ENCODE data around the gene GADD45A.

GADD45A gene

DNA sequence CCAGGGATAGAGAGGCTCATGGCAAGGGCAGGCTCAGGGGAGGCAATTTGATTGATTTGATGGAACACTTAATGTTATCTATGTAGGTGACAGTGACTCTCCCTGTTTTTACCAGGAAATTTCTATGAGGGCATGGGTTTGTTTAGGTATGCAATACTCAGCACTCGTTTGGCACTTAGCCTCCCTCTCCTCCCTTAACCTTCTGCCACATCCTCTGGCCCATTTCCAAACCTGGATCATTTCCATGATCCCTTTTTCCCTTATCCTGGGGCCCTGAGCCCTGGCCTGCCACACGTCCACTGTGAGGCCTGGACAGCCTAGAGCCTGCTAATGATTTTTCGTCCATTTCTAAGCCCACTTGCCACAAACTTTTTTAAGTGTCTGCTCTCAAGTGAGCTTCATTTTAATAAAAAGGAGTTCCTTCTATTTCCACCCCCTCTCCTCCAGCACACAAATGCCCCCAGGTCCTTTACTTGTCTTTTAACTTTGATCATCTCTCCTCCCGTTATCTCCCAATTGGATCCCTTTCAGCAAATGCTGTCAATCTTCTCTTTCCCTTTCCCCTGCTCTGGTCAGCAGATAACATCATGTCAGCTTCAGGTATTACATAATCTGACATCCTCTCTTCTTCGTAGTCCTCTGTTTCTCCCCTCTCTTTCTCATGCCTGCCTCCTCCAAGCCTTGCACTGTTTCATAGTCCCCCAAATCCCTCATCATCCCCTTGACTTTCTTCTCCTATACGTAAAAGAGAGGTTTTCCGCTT is 37.8 kb upstream of the GADD45A start:
- DNase-seq (ENCODE audit: low spot score): no peak
- no peak for TF ChIP-seq CTCF (IDR thresholded peaks at IDR 0.05; ENCODE audit: extremely low read depth, missing control alignments)

GRCh38 chr1:67647814-67648358 is 37.1 kb upstream of the GADD45A start:
- TF ChIP-seq CTCF (IDR thresholded peaks at IDR 0.05; ENCODE audit: extremely low read depth, missing control alignments): no peak
- DNase-seq (ENCODE audit: low spot score): no peak

GRCh38 chr1:67648582-67649326 is 36.2 kb upstream of the GADD45A start:
- TF ChIP-seq CTCF (IDR thresholded peaks at IDR 0.05; ENCODE audit: extremely low read depth, missing control alignments): no peak
- DNase-seq (ENCODE audit: low spot score): no peak

DNA sequence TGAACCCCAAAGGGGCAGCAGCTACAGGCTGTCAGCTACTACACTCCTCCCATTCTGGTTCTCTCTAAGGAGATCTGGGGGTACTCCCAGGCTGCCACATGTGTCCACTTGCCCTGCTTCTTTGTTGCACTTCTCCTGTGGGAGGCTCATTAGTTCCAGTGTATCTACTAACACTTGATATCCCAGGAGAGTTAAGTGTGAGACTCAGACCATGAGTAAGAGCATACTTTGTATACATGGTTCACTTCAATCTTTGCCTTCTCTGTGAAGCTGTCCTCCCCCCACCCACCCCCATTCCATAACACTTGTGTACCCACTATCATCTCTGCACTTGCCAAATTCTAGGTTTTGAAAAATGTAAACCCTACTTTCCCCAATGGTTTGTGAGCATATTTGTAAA is 34.9 kb upstream of the GADD45A start:
- DNase-seq (ENCODE audit: low spot score): no peak

GRCh38 chr1:67651031-67651430 is 34.0 kb upstream of the GADD45A start:
- TF ChIP-seq CTCF (IDR thresholded peaks at IDR 0.05; ENCODE audit: extremely low read depth, missing control alignments): no peak
- no peak for DNase-seq (ENCODE audit: low spot score)

More for the DNA sequence above, 34.9 kb upstream of the GADD45A start:
- no peak for TF ChIP-seq CTCF (IDR thresholded peaks at IDR 0.05; ENCODE audit: extremely low read depth, missing control alignments)

DNA sequence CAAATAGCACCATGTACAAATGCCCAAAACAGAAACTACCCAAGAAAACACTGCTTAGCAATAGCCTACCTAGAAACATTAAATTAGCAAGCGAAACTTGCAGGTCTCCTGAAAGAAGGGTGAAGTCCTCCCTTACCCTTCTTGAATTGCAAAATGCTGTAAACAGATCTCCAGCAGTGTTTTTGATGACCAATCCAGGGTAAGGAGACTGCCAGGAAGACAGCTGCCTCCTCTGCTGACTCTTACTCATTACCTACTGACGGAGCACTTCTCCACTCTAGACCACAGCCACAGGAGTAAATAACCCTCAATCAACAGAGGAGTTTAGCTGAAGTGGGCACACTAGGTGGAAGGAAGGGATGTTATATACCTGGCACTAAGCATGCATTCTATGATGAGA is 32.2 kb upstream of the GADD45A start:
- TF ChIP-seq CTCF (IDR thresholded peaks at IDR 0.05; ENCODE audit: extremely low read depth, missing control alignments): no peak
- DNase-seq (ENCODE audit: low spot score): no peak

DNA sequence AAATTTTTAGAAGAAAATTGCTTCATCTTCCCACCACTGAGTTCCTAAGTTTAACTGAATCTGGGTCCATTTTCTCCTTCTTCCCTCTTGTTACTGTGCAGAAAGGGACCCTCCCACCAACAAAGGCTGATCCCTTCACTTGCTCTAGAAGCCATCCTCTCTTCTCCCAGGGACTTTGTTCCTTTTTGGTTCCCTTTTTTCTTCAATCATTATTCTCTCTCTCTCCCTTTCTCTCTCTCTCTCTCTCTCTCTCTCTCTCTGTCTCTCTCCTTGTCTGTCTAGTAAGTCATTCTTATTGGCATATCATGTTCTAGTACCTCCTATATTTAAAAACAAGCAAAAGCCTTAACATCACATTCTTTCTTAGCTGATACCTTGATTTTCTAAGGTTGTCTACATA is 31.7 kb upstream of the GADD45A start:
- no peak for DNase-seq (ENCODE audit: low spot score)
- no peak for TF ChIP-seq CTCF (IDR thresholded peaks at IDR 0.05; ENCODE audit: extremely low read depth, missing control alignments)
